HEK293T (cell line): ENCODE measurements around the gene WBP1L.

Source experiments
- BHLHE40 ChIP-seq: fragments of 450-650 bp; IDR thresholded peaks from 2 replicates; pipeline ENCODE4 v1.6.1; 2016; ENCODE audit warnings: mild to moderate bottlenecking, moderate library complexity, borderline replicate concordance
- FOXA1 ChIP-seq: fragments of 450-650 bp; IDR thresholded peaks from 2 replicates; pipeline ENCODE4 v1.6.1; 2016; ENCODE audit warnings: mild to moderate bottlenecking
- FOXK2 ChIP-seq: fragments of 450-650 bp; IDR thresholded peaks from 2 replicates; pipeline ENCODE4 v1.6.1; 2016; ENCODE audit warnings: mild to moderate bottlenecking
- HDGF ChIP-seq: fragments of 450-650 bp; IDR thresholded peaks from 2 replicates; pipeline ENCODE4 v1.6.1; 2017; ENCODE audit warnings: antibody characterized with exemption, borderline replicate concordance
- LEF1 ChIP-seq: fragments of 450-650 bp; IDR thresholded peaks from 2 replicates; pipeline ENCODE4 v1.6.1; 2017; ENCODE audit warnings: mild to moderate bottlenecking, borderline replicate concordance
- NFRKB ChIP-seq: fragments of 450-650 bp; IDR thresholded peaks from 2 replicates; pipeline ENCODE4 v1.6.1; 2016; ENCODE audit warnings: mild to moderate bottlenecking, moderate library complexity
- SP1 ChIP-seq: fragments of 450-650 bp; IDR thresholded peaks from 2 replicates; pipeline ENCODE4 v1.6.1; 2017
- TARDBP ChIP-seq: fragments of 450-650 bp; IDR thresholded peaks from 2 replicates; pipeline ENCODE4 v1.6.1; 2016
- TF ChIP-seq, protein P1 (sequence below): fragments of 450-650 bp; IDR thresholded peaks from 2 replicates; pipeline ENCODE4 v1.6.1; 2016

DNA sequence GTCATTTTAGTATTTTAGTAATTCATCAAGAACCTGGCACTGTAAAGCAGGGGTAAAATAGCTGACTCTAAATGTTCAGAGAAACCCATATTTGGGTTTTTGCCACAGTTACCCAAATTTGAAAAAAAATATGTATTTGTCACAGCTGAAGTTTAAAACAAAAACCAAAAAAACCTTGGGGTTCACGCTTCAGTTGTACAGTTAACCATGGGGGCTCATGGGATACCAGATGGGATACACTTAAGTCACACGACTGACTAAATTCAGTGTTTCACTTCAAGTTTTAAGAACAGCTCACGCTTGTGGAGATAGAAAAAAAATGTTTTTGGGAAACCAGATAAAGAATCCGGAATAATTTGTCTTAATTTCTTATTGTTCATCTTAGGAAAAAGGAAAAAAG lies 31.7 kb upstream of the WBP1L start:
- TF ChIP-seq, protein P1, sequence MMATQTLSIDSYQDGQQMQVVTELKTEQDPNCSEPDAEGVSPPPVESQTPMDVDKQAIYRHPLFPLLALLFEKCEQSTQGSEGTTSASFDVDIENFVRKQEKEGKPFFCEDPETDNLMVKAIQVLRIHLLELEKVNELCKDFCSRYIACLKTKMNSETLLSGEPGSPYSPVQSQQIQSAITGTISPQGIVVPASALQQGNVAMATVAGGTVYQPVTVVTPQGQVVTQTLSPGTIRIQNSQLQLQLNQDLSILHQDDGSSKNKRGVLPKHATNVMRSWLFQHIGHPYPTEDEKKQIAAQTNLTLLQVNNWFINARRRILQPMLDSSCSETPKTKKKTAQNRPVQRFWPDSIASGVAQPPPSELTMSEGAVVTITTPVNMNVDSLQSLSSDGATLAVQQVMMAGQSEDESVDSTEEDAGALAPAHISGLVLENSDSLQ, result no peak
- no peak for TF ChIP-seq FOXK2
- TF ChIP-seq FOXA1, result no peak
- no peak for TF ChIP-seq LEF1
- TF ChIP-seq TARDBP, result no peak
- TF ChIP-seq BHLHE40, result no peak
- TF ChIP-seq SP1, result no peak
- TF ChIP-seq NFRKB, result no peak
- no peak for TF ChIP-seq HDGF
